ENCODE data around the gene CDH22. TPM values are rescaled to one million over a fixed set of nuclear protein-coding genes. Genes with fewer than 3 reads are reported as not detected.

The CDH22 gene
- total RNA-seq, 1 experiment from 2014 or later, result not detected

DNA sequence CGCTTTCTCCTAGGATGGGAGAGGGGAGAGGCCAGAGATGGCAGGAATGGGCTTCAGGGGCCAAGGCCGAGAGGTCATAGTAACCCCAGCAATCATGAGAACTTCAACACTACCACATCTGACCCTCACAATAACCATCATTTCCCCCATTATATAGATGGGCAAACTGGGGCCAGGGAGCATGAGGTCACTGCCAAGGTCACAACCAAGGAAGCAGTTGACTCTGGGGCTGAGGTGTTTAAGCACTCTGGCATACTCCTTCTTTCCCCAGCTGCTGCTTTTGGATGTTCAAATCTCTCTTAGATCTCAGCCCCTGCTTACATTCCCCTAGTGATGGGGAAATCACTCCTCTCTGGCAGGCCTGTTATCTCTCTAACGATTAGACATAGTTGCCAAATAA, 39.6 kb downstream of the CDH22 start:
- Histone ChIP-seq H3K27ac (ENCODE audit: low read depth, low read length, poor library complexity, severe bottlenecking) (no peak overlapping the region), H3K9me3 (ENCODE audit: low read depth, low read length, poor library complexity, severe bottlenecking) (no peaks in the 10 kb centered on the region), H3K4me1 (ENCODE audit: insufficient read depth, low read length, poor library complexity, severe bottlenecking) (no peaks in the 10 kb centered on the region), H3K4me3 (ENCODE audit: low read depth, low read length, poor library complexity, severe bottlenecking) (no peak overlapping the region), H3K36me3 (ENCODE audit: insufficient read depth, low read length, poor library complexity, severe bottlenecking) (no peaks in the 10 kb centered on the region), H3K27me3 (replicated peaks; ENCODE audit: insufficient read depth, low read depth, low read length, poor library complexity) (peaks cover 13% of the 10 kb centered on the region)
- no peak for TF ChIP-seq EZH2 (IDR thresholded peaks at IDR 0.05; ENCODE audit: borderline replicate concordance, low read depth, low read length, poor library complexity, severe bottlenecking)
- TF ChIP-seq, protein P1, sequence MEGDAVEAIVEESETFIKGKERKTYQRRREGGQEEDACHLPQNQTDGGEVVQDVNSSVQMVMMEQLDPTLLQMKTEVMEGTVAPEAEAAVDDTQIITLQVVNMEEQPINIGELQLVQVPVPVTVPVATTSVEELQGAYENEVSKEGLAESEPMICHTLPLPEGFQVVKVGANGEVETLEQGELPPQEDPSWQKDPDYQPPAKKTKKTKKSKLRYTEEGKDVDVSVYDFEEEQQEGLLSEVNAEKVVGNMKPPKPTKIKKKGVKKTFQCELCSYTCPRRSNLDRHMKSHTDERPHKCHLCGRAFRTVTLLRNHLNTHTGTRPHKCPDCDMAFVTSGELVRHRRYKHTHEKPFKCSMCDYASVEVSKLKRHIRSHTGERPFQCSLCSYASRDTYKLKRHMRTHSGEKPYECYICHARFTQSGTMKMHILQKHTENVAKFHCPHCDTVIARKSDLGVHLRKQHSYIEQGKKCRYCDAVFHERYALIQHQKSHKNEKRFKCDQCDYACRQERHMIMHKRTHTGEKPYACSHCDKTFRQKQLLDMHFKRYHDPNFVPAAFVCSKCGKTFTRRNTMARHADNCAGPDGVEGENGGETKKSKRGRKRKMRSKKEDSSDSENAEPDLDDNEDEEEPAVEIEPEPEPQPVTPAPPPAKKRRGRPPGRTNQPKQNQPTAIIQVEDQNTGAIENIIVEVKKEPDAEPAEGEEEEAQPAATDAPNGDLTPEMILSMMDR (conservative IDR thresholded peaks at IDR 0.05; ENCODE audit: low read depth, low read length), result no peak
- intact Hi-C loops (cut with micrococcal nuclease; ENCODE audit: unreplicated experiment), result no loop called here
- ChIA-PET POLR2A (ENCODE audit: low non-redundant PET) (no interaction called here), CTCF (no interaction called here)
- no peak for DNase-seq (ENCODE audit: low spot score)
- BruUV-seq (replicated peaks), result no TSS peak

DNA sequence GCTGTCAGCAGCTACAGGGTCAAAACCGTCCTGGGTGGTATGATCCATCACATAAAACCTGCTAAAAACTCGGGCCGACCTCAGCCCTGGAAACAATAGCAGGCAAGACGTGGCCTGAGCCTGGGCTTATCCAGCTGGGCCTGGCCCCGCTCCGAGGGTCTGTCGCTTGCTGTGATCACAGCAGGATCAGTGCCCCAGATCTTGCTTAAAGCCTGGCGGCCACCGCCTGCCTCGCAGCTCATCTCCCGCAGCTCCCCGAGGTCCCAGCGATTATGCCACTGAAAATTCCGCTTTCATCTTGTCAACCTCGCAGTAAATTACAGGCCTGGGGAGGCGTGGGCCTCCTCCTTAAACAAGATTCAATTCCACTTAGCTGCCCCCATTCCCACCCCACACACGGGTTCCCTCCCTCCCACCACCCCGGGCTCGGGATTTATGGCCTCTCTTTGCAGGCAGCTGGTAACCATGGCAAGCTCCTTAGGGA, 40.1 kb downstream of the CDH22 start:
- no TSS peak for BruUV-seq (replicated peaks)
- H3K4me3 ChIP-seq (ENCODE audit: low read depth, low read length, poor library complexity, severe bottlenecking), result no peak overlapping the region
- peaks cover 8% of the 10 kb centered on the region for H3K27me3 ChIP-seq (replicated peaks; ENCODE audit: insufficient read depth, low read depth, low read length, poor library complexity)
- H3K27ac ChIP-seq (ENCODE audit: low read depth, low read length, poor library complexity, severe bottlenecking), result no peak overlapping the region
- TF ChIP-seq, protein P1 (conservative IDR thresholded peaks at IDR 0.05; ENCODE audit: low read depth, low read length), result no peak
- no peak for TF ChIP-seq EZH2 (IDR thresholded peaks at IDR 0.05; ENCODE audit: borderline replicate concordance, low read depth, low read length, poor library complexity, severe bottlenecking)
- POLR2A ChIA-PET (ENCODE audit: low non-redundant PET), result no interaction called here
- H3K36me3 ChIP-seq (ENCODE audit: insufficient read depth, low read length, poor library complexity, severe bottlenecking), result no peaks in the 10 kb centered on the region
- CTCF ChIA-PET, result no interaction called here
- H3K4me1 ChIP-seq (ENCODE audit: insufficient read depth, low read length, poor library complexity, severe bottlenecking), result no peaks in the 10 kb centered on the region
- no peaks in the 10 kb centered on the region for H3K9me3 ChIP-seq (ENCODE audit: low read depth, low read length, poor library complexity, severe bottlenecking)
- DNase-seq (ENCODE audit: low spot score), result no peak
- intact Hi-C loops (cut with micrococcal nuclease; ENCODE audit: unreplicated experiment), result no loop called here

DNA sequence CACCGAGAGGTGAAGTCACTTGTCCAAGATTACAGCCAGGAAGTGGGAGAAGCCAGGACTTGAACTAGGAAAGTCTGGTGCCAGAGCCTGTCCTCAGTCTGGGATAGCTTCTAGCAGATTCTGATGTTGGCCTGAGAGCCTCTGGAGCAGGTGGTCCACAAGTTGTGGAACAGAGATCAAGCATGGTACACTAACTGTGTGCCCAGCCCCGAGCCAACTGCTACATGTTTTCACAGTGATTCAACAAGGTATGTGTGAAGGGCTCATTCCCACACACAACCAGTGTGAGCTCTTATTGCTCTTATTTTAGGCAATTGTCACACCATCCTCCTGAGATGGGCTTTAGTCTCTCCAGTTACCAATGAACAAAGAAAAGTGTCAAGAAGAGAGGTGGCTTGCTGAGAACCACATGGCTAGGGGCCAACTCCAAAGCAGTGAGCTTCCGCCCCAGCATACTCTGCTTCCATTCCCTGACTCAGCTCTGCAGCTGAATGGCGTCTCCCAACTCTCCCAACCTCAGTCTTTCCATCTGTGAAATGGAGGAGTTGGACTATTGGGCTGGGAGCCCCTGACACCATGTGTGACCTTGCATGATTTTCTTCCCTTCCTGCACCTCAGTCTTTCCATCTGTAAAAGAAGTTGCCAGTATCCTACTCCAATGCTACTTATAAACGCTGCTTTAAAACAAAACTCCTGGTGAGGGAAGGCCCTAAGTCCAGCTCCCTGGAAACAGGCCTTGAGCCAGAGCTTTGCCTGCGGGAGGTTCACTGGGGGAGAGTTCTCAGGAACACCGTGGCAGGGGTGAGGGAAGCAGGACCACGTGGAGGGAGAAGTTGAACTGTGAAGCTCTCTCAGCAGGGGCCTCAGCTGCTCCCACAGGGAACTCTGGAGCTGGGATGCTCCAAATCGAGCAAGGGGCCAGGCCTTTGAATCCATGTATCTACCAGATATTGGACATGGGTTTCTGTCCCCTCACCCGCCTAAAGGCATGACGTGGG, 40.9 kb downstream of the CDH22 start:
- Histone ChIP-seq H3K9me3 (ENCODE audit: low read depth, low read length, poor library complexity, severe bottlenecking) (no peaks in the 10 kb centered on the region), H3K4me1 (ENCODE audit: insufficient read depth, low read length, poor library complexity, severe bottlenecking) (no peaks in the 10 kb centered on the region), H3K27me3 (replicated peaks; ENCODE audit: insufficient read depth, low read depth, low read length, poor library complexity) (peaks cover 4% of the 10 kb centered on the region), H3K4me3 (ENCODE audit: low read depth, low read length, poor library complexity, severe bottlenecking) (no peak overlapping the region), H3K36me3 (ENCODE audit: insufficient read depth, low read length, poor library complexity, severe bottlenecking) (no peaks in the 10 kb centered on the region), H3K27ac (ENCODE audit: low read depth, low read length, poor library complexity, severe bottlenecking) (no peak overlapping the region)
- no TSS peak for BruUV-seq (replicated peaks)
- TF ChIP-seq, protein P1 (conservative IDR thresholded peaks at IDR 0.05; ENCODE audit: low read depth, low read length), result no peak
- no peak for TF ChIP-seq EZH2 (IDR thresholded peaks at IDR 0.05; ENCODE audit: borderline replicate concordance, low read depth, low read length, poor library complexity, severe bottlenecking)
- CTCF ChIA-PET, result interaction anchor here (1.2 kb wide), 1 partner anchor 39 kb away, joined by 3 read pairs; no protein-coding TSS in a partner anchor
- intact Hi-C loops (cut with micrococcal nuclease; ENCODE audit: unreplicated experiment), result no loop called here
- no peak for DNase-seq (ENCODE audit: low spot score)
- POLR2A ChIA-PET (ENCODE audit: low non-redundant PET), result no interaction called here

All from A673 (cell line).